LNCaP clone FGC (cell line): Measurements from ENCODE around the gene VDR.

Source experiments
- DNase-seq: peaks from one replicate; pipeline ENCODE4 v3.0.0-alpha.2; 2011; ENCODE audit warnings: low read depth
- H3K4me3 ChIP-seq: 2 replicates; pipeline ENCODE4 v1.5.1; 2011; ENCODE audit warnings: mild to moderate bottlenecking, low read depth, low read length, control low read depth
- TF ChIP-seq, protein P1 (sequence below): IDR thresholded peaks from 2 replicates; pipeline ENCODE4 v1.5.1; 2012; ENCODE audit warnings: mild to moderate bottlenecking; ENCODE audit not compliant: control insufficient read depth, insufficient read depth; ENCODE audit errors: extremely low read depth

Gene VDR

DNA sequence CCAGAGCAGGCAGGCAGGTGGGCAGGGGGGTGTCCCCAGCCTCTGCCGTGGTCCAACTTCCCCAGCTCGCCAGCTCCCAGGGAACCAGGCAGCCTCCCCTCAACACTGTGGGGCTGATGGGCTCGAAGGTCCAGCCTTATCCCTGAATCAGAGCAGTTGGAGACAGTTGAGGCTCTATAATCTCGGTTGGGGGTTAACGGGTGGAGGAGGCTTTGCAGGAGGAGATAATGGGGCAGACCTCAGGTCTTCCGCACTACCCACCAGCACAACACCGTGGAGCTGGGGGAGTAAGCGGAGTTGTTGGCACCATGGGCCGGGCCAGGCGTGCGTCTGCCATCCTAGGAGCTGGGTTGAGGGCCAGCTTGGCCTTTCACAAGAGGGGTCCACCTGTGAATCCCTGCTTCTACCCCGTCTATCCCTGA lies 71.2 kb downstream of the VDR start:
- H3K4me3 ChIP-seq = no peak overlapping the region
- TF ChIP-seq, protein P1, sequence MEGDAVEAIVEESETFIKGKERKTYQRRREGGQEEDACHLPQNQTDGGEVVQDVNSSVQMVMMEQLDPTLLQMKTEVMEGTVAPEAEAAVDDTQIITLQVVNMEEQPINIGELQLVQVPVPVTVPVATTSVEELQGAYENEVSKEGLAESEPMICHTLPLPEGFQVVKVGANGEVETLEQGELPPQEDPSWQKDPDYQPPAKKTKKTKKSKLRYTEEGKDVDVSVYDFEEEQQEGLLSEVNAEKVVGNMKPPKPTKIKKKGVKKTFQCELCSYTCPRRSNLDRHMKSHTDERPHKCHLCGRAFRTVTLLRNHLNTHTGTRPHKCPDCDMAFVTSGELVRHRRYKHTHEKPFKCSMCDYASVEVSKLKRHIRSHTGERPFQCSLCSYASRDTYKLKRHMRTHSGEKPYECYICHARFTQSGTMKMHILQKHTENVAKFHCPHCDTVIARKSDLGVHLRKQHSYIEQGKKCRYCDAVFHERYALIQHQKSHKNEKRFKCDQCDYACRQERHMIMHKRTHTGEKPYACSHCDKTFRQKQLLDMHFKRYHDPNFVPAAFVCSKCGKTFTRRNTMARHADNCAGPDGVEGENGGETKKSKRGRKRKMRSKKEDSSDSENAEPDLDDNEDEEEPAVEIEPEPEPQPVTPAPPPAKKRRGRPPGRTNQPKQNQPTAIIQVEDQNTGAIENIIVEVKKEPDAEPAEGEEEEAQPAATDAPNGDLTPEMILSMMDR = no peak
- DNase-seq = no peak

- TF ChIP-seq, protein P1 = no peak
- DNase-seq = no peak
- H3K4me3 ChIP-seq = no peak overlapping the region
These were observed 72.4 kb downstream of the VDR start for GRCh38 chr12:47832263-47832933.

- no peak overlapping the region for H3K4me3 ChIP-seq
- TF ChIP-seq, protein P1 = no peak
- no peak for DNase-seq
These were observed 75.2 kb downstream of the VDR start for GRCh38 chr12:47829584-47829983.

DNA sequence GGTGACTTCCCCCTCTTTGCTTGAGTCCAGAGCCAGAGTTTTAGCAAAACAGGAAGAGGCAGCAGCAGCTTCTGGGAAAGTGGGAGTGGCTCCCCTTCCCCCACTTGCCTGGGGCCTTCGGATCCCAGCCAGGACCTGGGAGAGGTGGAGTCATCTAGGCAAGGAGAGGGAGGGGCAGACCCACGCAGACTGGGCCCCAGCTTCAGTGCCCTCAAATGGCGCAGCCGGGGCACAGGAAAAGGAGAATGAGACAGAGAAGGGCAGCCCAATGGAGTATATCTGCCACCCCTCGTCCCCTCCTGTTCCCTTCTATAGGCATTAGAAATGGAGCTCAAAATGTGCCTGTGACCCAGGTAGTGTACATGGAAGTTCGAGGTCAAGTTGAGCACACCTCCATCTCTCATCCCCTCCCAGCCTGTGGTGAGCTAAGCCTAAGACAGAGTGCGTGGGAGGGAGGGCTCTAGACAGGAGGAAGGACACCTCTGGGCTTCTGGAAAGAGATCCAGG lies 75.8 kb downstream of the VDR start:
- DNase-seq = no peak
- TF ChIP-seq, protein P1 = no peak
- no peak overlapping the region for H3K4me3 ChIP-seq

DNA sequence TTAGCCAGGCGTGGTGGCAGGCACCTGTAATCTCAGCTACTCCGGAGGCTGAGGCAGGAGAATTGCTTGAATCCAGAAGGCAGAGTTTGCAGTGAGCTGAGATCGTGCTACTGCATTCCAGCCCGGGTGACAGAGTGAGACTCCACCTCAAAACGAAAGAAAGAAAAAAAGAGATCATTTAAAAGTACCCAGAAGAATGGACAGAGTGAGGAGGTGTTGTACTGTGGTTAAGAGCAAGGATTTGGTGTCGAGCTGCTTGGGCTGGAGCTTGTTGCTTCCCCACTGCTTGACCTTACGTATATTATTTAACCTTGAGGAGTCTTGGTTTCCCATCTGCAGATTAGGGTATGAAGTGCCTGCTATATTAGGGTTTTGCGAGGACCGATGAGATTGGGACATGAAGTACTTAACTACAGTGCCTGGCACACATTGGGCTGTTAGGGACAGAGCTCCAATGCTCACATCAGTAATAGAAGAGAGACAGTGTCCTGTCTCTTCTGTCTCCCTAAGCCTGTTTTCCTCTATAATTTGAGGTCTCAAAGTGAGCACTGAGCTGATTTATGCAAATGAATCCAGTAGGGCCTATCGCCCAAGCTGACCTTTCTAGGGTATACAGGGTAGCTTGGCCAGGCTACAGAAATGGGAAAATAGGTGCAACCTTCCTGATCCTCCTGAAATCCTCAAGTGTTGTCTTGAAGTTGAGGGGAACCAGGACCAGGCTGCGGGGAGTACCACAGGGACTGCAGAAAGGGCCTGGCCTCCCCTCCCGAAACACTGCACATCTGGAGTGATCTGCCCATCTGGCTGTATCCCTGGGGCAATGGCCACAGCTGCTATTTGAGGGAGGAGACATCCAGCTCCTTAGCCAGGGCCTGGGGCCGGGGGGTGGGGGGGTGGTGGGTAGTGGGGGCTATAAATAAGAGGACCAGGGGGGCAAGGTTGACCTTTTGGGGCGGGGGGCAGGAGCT lies 76.5 kb downstream of the VDR start:
- H3K4me3 ChIP-seq = no peak overlapping the region

DNA sequence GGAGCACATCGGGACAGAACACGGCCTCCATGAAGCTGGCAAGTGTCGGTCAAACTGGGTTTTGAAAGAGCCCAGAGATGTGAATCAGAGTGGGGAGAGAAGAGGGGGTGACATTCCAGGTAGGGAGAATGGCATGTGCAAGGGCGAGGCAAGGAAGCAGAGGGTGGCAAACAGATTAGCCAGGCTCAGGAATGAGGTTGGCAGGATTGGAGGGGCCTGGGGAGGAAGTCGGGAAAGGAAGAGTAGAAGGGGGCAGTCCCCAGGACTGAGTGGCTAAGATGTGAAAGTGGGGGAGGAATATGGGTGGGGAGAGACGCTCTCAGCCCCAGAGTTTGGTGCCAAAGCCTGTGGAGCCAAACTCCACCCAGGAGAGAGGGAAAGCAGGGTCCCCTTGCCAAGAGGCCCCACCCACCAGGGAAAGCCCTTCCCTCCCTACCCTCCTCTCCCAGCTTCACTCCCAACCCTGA lies 79.6 kb downstream of the VDR start:
- no peak overlapping the region for H3K4me3 ChIP-seq
- TF ChIP-seq, protein P1 = no peak
- no peak for DNase-seq

More for the DNA sequence above, 76.5 kb downstream of the VDR start:
- no peak for DNase-seq
- TF ChIP-seq, protein P1 = no peak
